IMR-90 (cell line): ENCODE results near the gene EXOC4. TPM values are rescaled to one million over a fixed set of nuclear protein-coding genes. Genes with fewer than 3 reads are reported as not detected.

Experiments
- ATAC-seq: fragments of 200-7000 bp; cut with Tn5 transposase; 2 replicates; pipeline ENCODE4 v1.9.1; 2020; ENCODE audit warnings: low read depth, mild to moderate bottlenecking, moderate library complexity
- BruUV-seq: library from RNA; stranded (reverse); fragments of 400-500 nt; replicated peaks from 2 replicates; lab custom pipeline; 2021; lab: Mats Ljungman, UMichigan
- CTCF ChIA-PET: fragments of 300-600 bp; formaldehyde crosslinking; extraction: SDS; loops from one replicate; lab custom pipeline; 2021; ENCODE audit warnings: antibody characterized with exemption; lab: Yijun Ruan, JAX
- POLR2A ChIA-PET: fragments of 300-600 bp; sonication (Branson Sonifier 250); formaldehyde crosslinking; loops from one replicate; lab custom pipeline; 2022; ENCODE audit warnings: antibody characterized with exemption; ENCODE audit not compliant: unreplicated experiment; lab: Charles Lee
- DNase-seq: peaks from one replicate; pipeline ENCODE4 v3.0.0; 2013
- H2AFZ ChIP-seq: replicated peaks from 2 replicates; pipeline ENCODE3; 2013; ENCODE audit warnings: low read length, mild to moderate bottlenecking; ENCODE audit not compliant: poor library complexity
- H2AK5ac ChIP-seq: 2 replicates; pipeline ENCODE4 v1.6.1; 2013; ENCODE audit warnings: low read depth, low read length, inconsistent platforms
- H2AK9ac ChIP-seq: replicated peaks from 2 replicates; pipeline ENCODE3; 2013; ENCODE audit warnings: mild to moderate bottlenecking, low read depth, low read length, moderate library complexity; ENCODE audit not compliant: poor library complexity
- H2BK120ac ChIP-seq: 2 replicates; pipeline ENCODE4 v1.6.1; 2013; ENCODE audit warnings: low read depth, low read length, inconsistent platforms
- H2BK15ac ChIP-seq: 3 replicates; pipeline ENCODE4 v1.6.1; 2013; ENCODE audit warnings: low read depth, low read length, inconsistent platforms
- H2BK20ac ChIP-seq: 2 replicates; pipeline ENCODE4 v1.6.1; 2013; ENCODE audit warnings: low read depth, mild to moderate bottlenecking, inconsistent platforms, low read length, moderate library complexity
- H2BK5ac ChIP-seq: 2 replicates; pipeline ENCODE4 v1.6.1; 2013; ENCODE audit warnings: mild to moderate bottlenecking, low read depth, low read length, inconsistent platforms; ENCODE audit not compliant: poor library complexity, severe bottlenecking
- H3K14ac ChIP-seq: replicated peaks from 2 replicates; pipeline ENCODE4 v1.6.1; 2013; ENCODE audit warnings: low read depth, low read length, inconsistent platforms
- H3K18ac ChIP-seq: 2 replicates; pipeline ENCODE4 v1.6.1; 2013; ENCODE audit warnings: low read depth, low read length, control low read depth
- H3K23ac ChIP-seq: 2 replicates; pipeline ENCODE4 v1.6.1; 2013; ENCODE audit warnings: low read depth, low read length, inconsistent platforms
- H3K27ac ChIP-seq: 2 replicates; pipeline ENCODE4 v1.5.1; 2013; ENCODE audit warnings: mild to moderate bottlenecking, control low read depth, low read length; ENCODE audit not compliant: insufficient read depth
- H3K27me3 ChIP-seq: 2 replicates; pipeline ENCODE4 v1.6.1; 2013; ENCODE audit warnings: low read length; ENCODE audit not compliant: control insufficient read depth, insufficient read depth
- H3K36me3 ChIP-seq: 2 replicates; pipeline ENCODE4 v1.6.1; 2013; ENCODE audit warnings: low read length, mixed read lengths; ENCODE audit not compliant: control insufficient read depth, insufficient read depth
- H3K4ac ChIP-seq: 2 replicates; pipeline ENCODE4 v1.6.1; 2013; ENCODE audit warnings: low read depth, low read length, inconsistent platforms
- H3K4me1 ChIP-seq: 2 replicates; pipeline ENCODE4 v1.6.1; 2013; ENCODE audit warnings: low read length, mixed read lengths; ENCODE audit not compliant: control insufficient read depth, insufficient read depth
- H3K4me2 ChIP-seq: 2 replicates; pipeline ENCODE4 v1.6.1; 2013; ENCODE audit warnings: low read depth, mild to moderate bottlenecking, control low read depth, low read length, moderate library complexity
- H3K4me3 ChIP-seq: 2 replicates; pipeline ENCODE4 v1.5.1; 2013; ENCODE audit warnings: low read depth, mild to moderate bottlenecking, control low read depth, low read length, moderate library complexity; ENCODE audit not compliant: insufficient read depth
- H3K56ac ChIP-seq: 2 replicates; pipeline ENCODE4 v1.6.1; 2013; ENCODE audit warnings: low read length, inconsistent platforms; ENCODE audit not compliant: insufficient read depth; ENCODE audit errors: extremely low read depth
- H3K79me1 ChIP-seq, 2 experiments: 2 replicates each; pipeline ENCODE4 v1.6.1; 2013; ENCODE audit warnings: low read length in 2 of 2, inconsistent platforms in 1 of 2, low read depth in 1 of 2
- H3K9ac ChIP-seq: 2 replicates; pipeline ENCODE4 v1.6.1; 2013; ENCODE audit warnings: low read depth, low read length, control low read depth
- H3K9me1 ChIP-seq: 2 replicates; pipeline ENCODE4 v1.6.1; 2013; ENCODE audit warnings: low read length, inconsistent platforms; ENCODE audit not compliant: insufficient read depth
- H3K9me3 ChIP-seq: 2 replicates; pipeline ENCODE4 v1.6.1; 2013; ENCODE audit warnings: low read length; ENCODE audit not compliant: control insufficient read depth, insufficient read depth
- H4K20me1 ChIP-seq: 2 replicates; pipeline ENCODE4 v1.6.1; 2013; ENCODE audit warnings: low read length, inconsistent platforms; ENCODE audit not compliant: insufficient read depth
- H4K5ac ChIP-seq: 2 replicates; pipeline ENCODE4 v1.6.1; 2013; ENCODE audit warnings: mild to moderate bottlenecking, low read depth, low read length, control low read depth
- H4K8ac ChIP-seq, 2 experiments: 2 replicates each; pipeline ENCODE4 v1.6.1; 2013; ENCODE audit warnings: low read depth in 2 of 2, low read length in 2 of 2, control low read depth in 1 of 2, inconsistent platforms in 1 of 2
- H4K91ac ChIP-seq: 2 replicates; pipeline ENCODE4 v1.6.1; 2013; ENCODE audit warnings: low read depth, low read length, inconsistent platforms; ENCODE audit not compliant: insufficient read depth
- MAFK ChIP-seq: IDR thresholded peaks from 2 replicates; pipeline ENCODE4 v1.6.1; 2012; ENCODE audit warnings: low read depth, low read length, improper control_type of control experiment
- MXI1 ChIP-seq: IDR thresholded peaks from 2 replicates; pipeline ENCODE4 v1.6.1; 2012; ENCODE audit warnings: low read depth, mild to moderate bottlenecking, low read length, moderate library complexity, borderline replicate concordance
- RAD21 ChIP-seq: IDR thresholded peaks from 2 replicates; pipeline ENCODE4 v1.6.1; 2012; ENCODE audit warnings: low read length, improper control_type of control experiment
- WGBS, 2 experiments: methylation state at CpG; one replicate each; pipeline versions ENCODE4 v1.1.5 to v1.1.7; 2013; ENCODE audit warnings: missing lambda C conversion rate in 2 of 2; ENCODE audit not compliant: insufficient read length in 1 of 2; ENCODE audit errors: extremely low coverage in 2 of 2; 5-methylcytosine and 5-hydroxymethylcytosine counted together
- dilution Hi-C: fragments of 300-500 bp; cut with HindIII; formaldehyde crosslinking; loops from one replicate; pipeline ENCODE4 v1.14.3; 2018; ENCODE audit warnings: low sequenced_read_pairs; ENCODE audit not compliant: unreplicated experiment
- in situ Hi-C: fragments of 300-500 bp; cut with MboI; formaldehyde crosslinking; loops from 3 replicates; pipeline ENCODE4 v1.14.3; 2019; ENCODE audit warnings: low sequenced_read_pairs, inconsistent platforms, mixed read lengths
- intact Hi-C: fragments of 100-400 bp; cut with micrococcal nuclease; formaldehyde crosslinking; loops from 2 replicates; pipeline ENCODE4 v1.10.0; 2022
- polyA plus RNA-seq, 3 experiments: library from polyadenylated mRNA; depleted of rRNA; stranded (reverse); fragments of >200 nt; gene quantifications; 2 replicates each; pipeline ENCODE4 v1.2.3, GENCODE V29; 2012; ENCODE audit warnings: low replicate concordance in 1 of 3
- total RNA-seq: library from RNA; depleted of rRNA; stranded (reverse); fragments of >200 nt; gene quantifications from 2 replicates; pipeline ENCODE4 v1.2.3, GENCODE V29; 2012

The EXOC4 gene
- total and polyA plus RNA-seq, 2 of the 4 experiments (the other 2 are of a cell fraction), result 25.4 to 94.6 TPM

- WGBS, 2 experiments, result no CpG with 5 or more reads among the region's 7 CpGs
- no peaks in the 10 kb centered on the region for H3K27me3 ChIP-seq
- H3K23ac ChIP-seq, result no peak overlapping the region
- no peak overlapping the region for H2BK15ac ChIP-seq
- no peak overlapping the region for H3K4me2 ChIP-seq
- no peak overlapping the region for H3K56ac ChIP-seq
- H3K4me1 ChIP-seq, result no peaks in the 10 kb centered on the region
- no peak overlapping the region for H4K91ac ChIP-seq
- H2BK120ac ChIP-seq, result no peak overlapping the region
- DNase-seq (no peak), ATAC-seq (no peak)
- no peak overlapping the region for H3K4me3 ChIP-seq
- no peaks in the 10 kb centered on the region for H4K20me1 ChIP-seq
- H3K27ac ChIP-seq, result no peak overlapping the region
- H2BK5ac ChIP-seq, result no peak overlapping the region
- H3K79me1 ChIP-seq, result no peaks in the 10 kb centered on the region
- no peaks in the 10 kb centered on the region for H3K9me3 ChIP-seq
- H2BK20ac ChIP-seq, result no peak overlapping the region
- H4K5ac ChIP-seq, result no peak overlapping the region
- H3K14ac ChIP-seq, result no peak overlapping the region
- H3K9ac ChIP-seq, result no peak overlapping the region
- no peaks in the 10 kb centered on the region for H3K36me3 ChIP-seq
- no peak overlapping the region for H3K4ac ChIP-seq
- intact Hi-C loops (no loop called here), dilution Hi-C loops (no loop called here), in situ Hi-C loops (no loop called here)
- no peak overlapping the region for H4K8ac ChIP-seq
- no peak for TF ChIP-seq MXI1
- TF ChIP-seq RAD21, result no peak
- TF ChIP-seq MAFK, result 0 out of 2 replicates have a peak, but pooled peaks have one; percentile 12
- ChIA-PET POLR2A (no interaction called here), CTCF (interaction anchor here (0.8 to 1.0 kb wide), 2 partner anchors 10 to 470 kb away, joined by 3 read pairs; no protein-coding TSS in a partner anchor)
- H3K9me1 ChIP-seq, result peaks cover 3% of the 10 kb centered on the region; the same call in 1 of the 2 replicates
- no peak overlapping the region for H3K18ac ChIP-seq
- no peak overlapping the region for H2AFZ ChIP-seq
- no TSS peak for BruUV-seq
- no peak overlapping the region for H2AK5ac ChIP-seq
- no peak overlapping the region for H2AK9ac ChIP-seq
Observed at GRCh38 chr7:133888061-133888930, 635.4 kb downstream of the EXOC4 start.
